GM19193 (cell line): ENCODE measurements around the gene RAB7A.

Experiments used
- POLR2A ChIP-seq: IDR thresholded peaks from 4 replicates; pipeline ENCODE4 v1.6.1; 2011; ENCODE audit not compliant: insufficient read depth, insufficient read length; ENCODE audit errors: extremely low read depth

The RAB7A gene

DNA sequence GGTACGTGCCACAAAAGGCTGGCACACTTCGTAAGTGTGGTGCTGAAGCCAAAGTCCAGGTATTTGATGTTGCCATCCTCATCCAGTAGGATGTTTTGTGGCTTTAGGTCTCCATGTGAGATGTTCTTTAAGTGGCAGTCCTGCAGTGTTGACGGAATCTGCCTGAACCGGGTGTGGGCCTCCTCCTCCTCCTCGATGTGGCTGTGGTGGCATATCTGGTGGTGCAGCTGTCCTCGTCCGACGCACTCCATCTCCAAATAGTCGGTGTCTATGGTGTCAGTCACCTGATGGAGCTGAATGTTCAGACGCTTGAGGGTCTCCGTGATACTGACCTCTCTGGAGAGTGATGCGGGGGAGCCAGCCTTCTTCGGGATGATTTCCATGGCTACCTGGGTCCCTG, 123.0 kb downstream of the RAB7A start:
- TF ChIP-seq POLR2A: no peak

- no peak for TF ChIP-seq POLR2A
These were observed 124.0 kb downstream of the RAB7A start for GRCh38 chr3:128849911-128850455.

DNA sequence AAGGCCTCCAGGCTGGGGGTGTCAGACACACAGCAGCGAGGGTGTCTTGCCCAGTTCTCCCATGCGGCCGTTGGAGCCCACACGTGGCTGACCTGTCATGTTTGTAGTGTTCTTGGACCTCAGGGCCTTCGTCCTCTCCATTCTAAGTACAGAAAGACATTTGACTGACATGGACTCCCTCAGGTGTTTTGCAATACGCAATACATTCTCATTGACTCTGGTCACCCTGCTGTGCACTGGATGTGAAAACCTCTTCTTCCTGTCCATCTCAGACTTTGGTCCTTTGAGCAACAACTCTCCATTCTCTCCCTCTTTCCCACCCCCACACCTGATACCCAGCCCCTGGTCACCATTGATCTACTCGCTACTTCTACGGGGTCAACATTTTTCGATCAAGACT, 124.6 kb downstream of the RAB7A start:
- TF ChIP-seq POLR2A: no peak

DNA sequence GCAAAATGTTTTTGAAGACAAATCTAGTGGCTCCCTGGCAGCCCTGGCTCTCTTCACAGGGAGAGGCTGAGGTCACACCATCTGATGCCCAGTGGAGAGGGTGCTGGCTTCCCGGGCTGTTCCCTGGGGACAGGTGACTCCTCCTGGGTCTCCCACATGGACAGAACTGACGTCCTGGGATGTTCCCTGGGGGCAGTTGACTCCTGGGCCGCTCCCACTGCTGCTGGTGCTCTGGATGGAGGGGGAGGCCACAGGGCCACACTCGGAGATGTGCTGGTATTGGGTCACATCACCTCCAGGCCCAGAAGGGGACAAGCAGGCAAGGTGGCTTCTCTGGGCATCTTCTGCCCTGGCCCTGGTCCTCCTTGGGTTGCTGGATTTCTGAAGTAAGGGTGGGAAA, 125.6 kb downstream of the RAB7A start:
- TF ChIP-seq POLR2A: no peak

- TF ChIP-seq POLR2A: no peak
These were observed 127.8 kb downstream of the RAB7A start for GRCh38 chr3:128853826-128854225.

DNA sequence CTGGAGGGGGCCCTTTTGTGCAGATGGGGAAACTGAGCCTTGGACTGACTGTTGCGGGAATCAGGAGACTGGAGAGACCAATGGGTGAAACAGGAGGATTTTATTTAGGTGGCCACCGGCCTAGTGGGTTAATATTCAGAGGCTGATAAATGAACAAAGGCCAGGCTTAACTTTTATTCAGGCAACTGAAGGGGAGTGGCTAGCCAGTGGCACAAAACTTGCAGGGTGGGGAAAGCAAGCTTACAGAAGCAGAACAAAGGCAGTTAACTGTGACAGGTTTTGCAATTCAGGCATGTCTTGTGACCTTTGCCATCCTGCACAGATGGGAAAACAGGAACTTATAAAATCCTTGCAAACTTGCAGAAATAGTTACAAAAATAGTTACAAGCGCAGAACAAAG, 128.5 kb downstream of the RAB7A start:
- TF ChIP-seq POLR2A: no peak

DNA sequence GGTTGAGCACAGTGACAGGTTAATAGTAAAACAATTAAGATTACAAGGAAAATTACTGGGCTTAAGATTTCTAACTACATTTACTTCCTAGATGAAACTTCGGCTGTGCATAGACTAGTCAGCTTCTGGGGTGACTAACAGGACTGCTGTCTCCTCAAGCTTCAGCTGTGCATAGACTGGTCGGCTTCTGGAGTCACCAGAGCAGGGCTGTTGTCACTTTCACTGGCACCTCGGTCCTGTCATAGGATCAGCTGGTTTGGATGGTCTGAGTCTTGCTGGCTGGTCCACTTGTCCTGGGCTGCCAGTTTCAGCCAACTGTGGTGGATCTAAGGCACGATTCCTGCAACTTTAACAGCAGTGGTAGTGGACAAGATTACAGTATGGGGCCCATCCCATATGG, 129.6 kb downstream of the RAB7A start:
- TF ChIP-seq POLR2A: no peak

GRCh38 chr3:128858167-128858566, 132.2 kb downstream of the RAB7A start:
- no peak for TF ChIP-seq POLR2A

GRCh38 chr3:128859630-128860029, 133.6 kb downstream of the RAB7A start:
- no peak for TF ChIP-seq POLR2A

DNA sequence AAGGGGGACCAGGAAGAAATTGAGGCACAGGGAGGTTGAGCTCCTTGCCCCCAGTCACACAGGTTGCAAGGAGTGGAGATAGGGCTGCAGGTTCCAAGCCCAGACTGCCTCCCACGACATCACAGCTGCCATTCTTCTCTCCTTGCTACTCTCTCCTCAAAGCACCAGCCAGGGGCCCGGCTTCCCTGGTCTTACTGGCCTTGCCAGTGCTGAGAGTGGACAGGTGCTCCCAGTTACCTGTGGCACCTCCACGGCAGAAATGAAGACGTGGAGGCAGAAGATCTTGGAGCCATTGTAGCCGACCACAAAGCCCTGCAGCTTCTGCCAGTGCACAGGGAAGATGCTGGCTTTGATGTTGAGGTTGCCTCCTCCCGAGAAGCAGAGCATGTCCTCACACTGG, 135.5 kb downstream of the RAB7A start:
- no peak for TF ChIP-seq POLR2A

DNA sequence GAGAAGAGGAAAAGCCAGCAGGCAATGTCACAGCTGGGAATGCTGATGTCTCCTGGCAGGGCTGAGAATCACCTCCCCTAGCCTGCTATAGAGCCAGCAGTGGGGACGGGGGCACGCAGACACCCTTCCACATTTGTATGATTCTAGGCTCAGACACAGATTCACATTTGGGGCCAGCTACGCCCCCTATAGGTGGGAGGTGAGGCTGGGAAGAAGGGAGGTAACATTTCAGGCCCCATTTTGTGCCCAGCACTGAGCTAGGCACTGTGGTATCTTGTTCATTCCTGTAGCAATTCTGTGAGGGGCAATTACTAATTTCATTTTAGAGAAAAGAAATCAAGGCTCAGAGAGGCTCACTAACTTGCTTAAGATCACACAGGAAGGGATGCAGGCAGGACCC, 137.6 kb downstream of the RAB7A start:
- no peak for TF ChIP-seq POLR2A
